HFF-Myc (cell line): Measurements from ENCODE around the gene GYS1.
"Not testable (repeated sequence)": the region's sequence is repeated elsewhere in the genome, so short reads cannot be mapped to it uniquely, and the experiment has no call there.

Experiments
- DNase-seq: peaks from one replicate; pipeline ENCODE4 v3.0.0-alpha.2; 2011; ENCODE audit warnings: low read depth; ENCODE audit errors: extremely low read depth
- H3K4me3 ChIP-seq: replicated peaks from 2 replicates; pipeline ENCODE4 v1.5.1; 2011; ENCODE audit warnings: low read depth, mild to moderate bottlenecking, control low read depth, low read length
- TF ChIP-seq, protein P1 (sequence below): IDR thresholded peaks from 2 replicates; pipeline ENCODE4 v1.5.1; 2012; ENCODE audit warnings: mild to moderate bottlenecking, low read depth, low read length, control low read depth; ENCODE audit errors: missing control alignments

GYS1 gene

DNA sequence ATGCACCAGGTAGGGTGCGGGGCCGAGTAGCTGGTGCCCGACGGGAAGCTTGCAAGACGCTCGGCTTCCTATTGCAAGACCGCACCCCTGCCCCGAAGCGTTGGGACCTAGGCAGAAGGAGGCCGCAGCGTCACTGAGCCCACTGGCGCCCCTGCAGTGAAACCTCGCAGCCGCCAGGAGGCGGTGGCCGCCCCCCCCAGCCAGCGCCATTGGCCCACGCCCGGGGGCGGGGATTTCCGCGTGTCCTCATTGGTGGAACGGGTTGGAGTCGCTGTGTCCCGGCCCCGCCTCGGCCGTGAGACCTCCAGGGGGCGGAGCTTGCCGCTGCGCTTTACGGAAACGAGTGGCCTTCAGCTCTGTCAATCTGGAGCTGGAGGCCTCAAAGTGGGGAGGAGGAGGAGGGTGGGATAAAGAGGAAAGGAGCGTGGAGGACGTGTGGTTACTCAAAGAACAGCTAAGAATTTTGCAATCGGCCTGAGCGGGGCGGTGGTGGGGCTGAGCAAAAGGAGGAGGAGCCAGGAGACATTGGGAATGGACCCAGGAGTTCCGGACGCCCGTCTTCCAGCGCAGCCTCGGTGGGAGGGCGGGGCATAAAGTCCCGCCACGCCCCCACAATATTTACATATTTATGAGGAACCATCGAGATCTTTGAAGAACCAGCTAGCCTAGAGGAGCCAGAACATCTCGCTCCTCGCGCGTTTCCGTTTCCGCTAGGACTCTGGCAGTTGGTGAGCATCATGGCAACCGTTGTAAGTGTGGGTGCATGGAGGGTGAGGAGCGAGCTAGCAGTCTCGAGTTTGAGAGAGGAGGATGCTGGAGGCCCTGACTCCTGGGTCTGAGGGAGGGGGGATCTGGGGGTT is at the start of gene GYS1, which contains the start of gene RUVBL2:
Gene GYS1, minus strand, starts transcription at position 135 of the 860 bp plus-strand sequence. CDS start 197 bp downstream, outside the sequence.
Gene RUVBL2, plus strand, starts transcription at position 713 of the 860 bp plus-strand sequence. Its CDS starts 25 bp downstream, at position 738.
- H3K4me3 ChIP-seq: peak within 1 kb of the TSS; percentile 87
- TF ChIP-seq, protein P1, sequence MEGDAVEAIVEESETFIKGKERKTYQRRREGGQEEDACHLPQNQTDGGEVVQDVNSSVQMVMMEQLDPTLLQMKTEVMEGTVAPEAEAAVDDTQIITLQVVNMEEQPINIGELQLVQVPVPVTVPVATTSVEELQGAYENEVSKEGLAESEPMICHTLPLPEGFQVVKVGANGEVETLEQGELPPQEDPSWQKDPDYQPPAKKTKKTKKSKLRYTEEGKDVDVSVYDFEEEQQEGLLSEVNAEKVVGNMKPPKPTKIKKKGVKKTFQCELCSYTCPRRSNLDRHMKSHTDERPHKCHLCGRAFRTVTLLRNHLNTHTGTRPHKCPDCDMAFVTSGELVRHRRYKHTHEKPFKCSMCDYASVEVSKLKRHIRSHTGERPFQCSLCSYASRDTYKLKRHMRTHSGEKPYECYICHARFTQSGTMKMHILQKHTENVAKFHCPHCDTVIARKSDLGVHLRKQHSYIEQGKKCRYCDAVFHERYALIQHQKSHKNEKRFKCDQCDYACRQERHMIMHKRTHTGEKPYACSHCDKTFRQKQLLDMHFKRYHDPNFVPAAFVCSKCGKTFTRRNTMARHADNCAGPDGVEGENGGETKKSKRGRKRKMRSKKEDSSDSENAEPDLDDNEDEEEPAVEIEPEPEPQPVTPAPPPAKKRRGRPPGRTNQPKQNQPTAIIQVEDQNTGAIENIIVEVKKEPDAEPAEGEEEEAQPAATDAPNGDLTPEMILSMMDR: peak; percentile 77
- DNase-seq: peak; percentile 98

DNA sequence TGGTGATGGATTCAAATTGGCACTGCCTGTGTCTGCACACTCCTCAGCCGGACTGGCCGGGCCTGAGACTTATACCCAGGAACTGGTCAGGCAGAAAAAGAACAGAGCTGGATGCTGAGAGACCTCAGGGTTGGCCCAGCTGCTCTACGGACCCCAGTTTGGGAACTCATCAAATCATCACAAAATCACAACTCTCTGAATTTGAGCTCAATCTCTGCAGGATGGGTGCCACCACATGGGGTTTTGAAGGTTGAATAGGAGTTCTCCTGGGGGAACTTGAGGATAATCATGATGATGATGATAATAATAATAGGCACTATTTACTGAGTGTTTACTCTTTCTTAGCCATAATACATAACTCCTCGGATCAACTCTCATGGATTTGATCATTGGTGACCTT is 49.6 kb upstream of the GYS1 start:
- H3K4me3 ChIP-seq, DNase-seq: not testable (repeated sequence)

DNA sequence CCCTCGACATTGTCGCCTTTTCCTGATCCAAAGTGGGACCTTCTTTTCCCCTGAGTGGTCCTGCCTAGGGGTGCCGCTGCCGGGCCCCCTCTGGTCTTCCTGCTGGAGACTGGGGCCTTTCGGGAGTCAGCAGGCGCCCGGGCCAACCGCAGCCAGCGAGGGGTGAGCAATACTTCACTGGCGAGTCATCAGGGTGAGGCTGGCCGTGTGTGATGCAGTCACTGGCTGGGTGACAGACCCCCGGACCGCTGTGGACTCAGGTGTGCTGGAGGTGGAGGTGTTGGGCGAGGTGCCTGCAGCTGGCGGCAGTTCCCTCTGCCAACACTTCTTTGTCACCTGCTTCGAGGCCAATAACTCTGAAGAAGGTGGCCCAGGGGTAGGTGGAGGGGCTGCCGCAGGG is 49.1 kb upstream of the GYS1 start:
- DNase-seq: no peak
- TF ChIP-seq, protein P1: no peak
- no peak overlapping the region for H3K4me3 ChIP-seq

DNA sequence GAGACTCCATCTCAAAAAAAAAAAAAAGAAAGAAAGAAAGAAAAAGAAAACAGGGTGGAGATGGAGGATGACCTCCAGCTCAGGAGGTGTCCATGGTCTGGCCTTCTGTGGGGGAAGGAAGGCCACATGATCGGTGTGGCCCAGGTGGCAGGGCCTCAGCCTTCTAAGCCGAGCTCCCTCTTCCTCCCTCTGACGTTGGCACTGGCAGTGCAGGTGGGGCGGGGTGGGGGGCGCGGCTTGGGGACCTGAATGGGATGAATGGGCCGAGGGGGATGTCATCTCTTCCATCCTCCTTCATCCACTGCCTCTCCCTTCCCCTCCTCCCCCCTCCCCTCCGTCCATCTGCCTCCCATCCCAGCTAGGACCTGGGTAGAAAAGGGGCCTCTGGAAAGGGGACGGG is 46.6 kb upstream of the GYS1 start:
- DNase-seq, H3K4me3 ChIP-seq: not testable (repeated sequence)

DNA sequence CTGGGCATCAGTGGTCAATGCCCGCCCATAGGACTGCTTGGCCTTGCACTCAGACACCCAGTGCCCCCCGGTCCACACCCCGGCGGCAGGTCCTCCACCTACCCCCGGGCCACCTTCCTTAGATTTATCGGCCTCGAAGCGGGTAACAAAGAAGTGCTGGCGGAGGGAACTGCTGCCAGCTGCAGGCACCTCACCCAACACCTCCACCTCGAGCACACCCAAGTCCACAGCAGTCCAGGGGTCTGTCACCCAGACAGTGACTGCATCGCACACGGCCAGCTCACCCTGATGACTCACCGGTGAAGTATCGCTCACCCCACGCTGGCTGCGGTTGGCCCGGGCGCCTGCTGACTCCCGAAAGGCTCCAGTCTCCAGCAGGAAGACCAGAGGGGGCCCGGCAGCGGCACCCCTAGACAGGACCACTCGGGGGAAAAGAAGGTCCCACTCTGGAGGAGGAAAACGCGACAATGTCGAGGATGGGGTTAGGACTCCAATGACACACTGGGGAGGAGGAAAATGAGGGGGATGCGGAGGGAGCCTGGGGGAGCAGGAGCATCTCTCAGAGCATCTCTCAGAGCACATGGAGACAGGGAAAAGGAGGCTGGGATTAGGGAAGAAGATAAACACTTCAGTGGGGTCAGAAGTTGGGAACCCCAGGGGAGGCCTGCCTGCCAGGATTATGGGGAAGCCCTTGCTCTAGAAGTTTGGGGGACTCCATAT is 45.6 kb upstream of the GYS1 start:
- not testable (repeated sequence) for H3K4me3 ChIP-seq, DNase-seq

DNA sequence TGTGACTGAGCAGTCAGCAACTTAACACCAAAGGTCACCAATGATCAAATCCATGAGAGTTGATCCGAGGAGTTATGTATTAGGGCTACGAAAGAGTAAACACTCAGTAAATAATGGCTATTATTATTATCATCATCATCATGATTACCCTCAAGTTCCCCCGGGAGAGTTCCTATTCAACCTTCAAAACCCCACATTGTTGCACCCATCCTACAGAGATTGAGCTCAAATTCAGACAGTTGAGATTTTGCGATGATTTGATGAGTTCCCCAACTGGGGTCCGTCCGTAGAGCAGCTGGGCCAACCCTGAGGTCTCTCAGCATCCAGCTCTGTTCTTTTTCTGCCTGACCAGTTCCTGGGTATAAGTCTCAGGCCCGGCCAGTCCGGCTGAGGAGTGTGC is 45.0 kb upstream of the GYS1 start:
- DNase-seq, H3K4me3 ChIP-seq: not testable (repeated sequence)

DNA sequence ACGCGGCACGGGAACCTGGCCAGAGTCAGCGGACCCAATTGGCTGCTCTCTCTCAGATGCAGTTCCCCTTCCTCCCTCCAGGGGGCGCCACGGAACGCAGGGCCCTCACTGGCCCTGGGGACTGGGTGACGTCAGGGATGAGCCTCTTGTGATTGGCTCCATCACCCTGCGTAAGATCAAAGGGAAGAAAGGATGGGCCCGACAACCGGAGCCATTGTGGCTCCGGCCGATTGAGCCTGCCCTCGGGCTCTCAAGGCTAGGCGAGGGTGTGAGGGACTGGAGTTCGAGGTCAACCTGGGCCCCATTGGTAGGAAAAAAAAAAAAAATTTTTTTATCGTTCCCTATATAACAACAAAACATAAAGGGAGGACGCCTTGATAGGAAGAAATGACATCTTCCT is 43.7 kb upstream of the GYS1 start, which contains the start of gene CGB1:
Gene CGB1, minus strand, starts transcription at position 81 of the 400 bp plus-strand sequence. CDS start 184 bp downstream, outside the sequence.
- DNase-seq, H3K4me3 ChIP-seq: not testable (repeated sequence)
- TF ChIP-seq, protein P1: peak; percentile 61

DNA sequence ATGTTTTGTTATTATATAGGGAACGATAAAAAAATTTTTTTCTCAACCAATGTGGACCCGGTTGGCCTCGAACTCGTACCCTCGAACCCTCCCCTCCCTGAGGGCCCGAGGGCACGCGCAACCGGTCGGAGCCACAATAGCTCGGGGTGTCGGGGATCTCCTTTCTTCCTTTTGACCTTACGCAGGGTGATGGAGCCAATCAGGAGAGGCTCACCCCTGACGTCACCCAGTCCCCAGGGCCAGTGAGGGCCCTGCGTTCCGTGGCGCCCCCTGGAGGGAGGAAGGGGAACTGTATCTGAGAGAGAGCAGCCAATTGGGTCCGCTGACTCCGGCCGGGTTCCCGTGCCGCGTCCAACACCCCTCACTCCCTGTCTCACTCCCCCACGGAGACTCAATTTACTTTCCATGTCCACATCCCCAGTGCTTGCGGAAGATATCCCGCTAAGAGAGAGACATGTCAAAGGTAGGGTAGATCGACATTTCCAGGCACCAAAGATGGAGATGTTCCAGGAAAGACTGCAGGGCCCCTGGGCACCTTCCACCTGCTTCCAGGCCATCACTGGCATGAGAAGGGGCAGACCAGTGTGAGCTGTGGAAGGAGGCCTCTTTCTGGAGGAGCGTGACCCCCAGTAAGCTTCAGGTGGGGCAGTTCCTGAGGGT is 38.7 kb upstream of the GYS1 start, which contains the start of gene CGB2:
Gene CGB2, plus strand, starts transcription at position 249 of the 660 bp plus-strand sequence. Its CDS starts 206 bp downstream, at position 455.
- TF ChIP-seq, protein P1: peak; percentile 50
- H3K4me3 ChIP-seq, DNase-seq: not testable (repeated sequence)

DNA sequence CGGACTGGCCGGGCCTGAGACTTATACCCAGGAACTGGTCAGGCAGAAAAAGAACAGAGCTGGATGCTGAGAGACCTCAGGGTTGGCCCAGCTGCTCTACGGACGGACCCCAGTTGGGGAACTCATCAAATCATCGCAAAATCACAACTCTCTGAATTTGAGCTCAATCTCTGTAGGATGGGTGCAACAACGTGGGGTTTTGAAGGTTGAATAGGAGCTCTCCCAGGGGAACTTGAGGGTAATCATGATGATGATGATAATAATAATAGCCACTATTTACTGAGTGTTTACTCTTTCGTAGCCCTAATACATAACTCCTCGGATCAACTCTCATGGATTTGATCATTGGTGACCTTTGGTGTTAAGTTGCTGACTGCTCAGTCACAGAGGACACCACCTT is 37.2 kb upstream of the GYS1 start:
- DNase-seq, H3K4me3 ChIP-seq: not testable (repeated sequence)

DNA sequence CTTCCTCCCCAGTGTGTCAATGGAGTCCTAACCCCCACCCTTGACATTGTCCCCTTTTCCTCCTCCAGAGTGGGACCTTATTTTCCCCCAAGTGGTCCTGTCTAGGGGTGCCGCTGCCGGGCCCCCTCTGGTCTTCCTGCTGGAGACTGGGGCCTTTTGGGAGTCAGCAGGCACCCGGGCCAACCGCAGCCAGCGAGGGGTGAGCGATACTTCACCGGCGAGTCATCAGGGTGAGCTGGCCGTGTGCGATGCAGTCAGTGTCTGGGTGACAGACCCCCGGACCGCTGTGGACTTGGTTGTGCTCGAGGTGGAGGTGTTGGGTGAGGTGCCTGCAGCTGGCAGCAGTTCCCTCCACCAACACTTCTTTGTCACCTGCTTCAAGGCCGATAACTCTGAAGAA is 36.6 kb upstream of the GYS1 start:
- not testable (repeated sequence) for H3K4me3 ChIP-seq, DNase-seq

DNA sequence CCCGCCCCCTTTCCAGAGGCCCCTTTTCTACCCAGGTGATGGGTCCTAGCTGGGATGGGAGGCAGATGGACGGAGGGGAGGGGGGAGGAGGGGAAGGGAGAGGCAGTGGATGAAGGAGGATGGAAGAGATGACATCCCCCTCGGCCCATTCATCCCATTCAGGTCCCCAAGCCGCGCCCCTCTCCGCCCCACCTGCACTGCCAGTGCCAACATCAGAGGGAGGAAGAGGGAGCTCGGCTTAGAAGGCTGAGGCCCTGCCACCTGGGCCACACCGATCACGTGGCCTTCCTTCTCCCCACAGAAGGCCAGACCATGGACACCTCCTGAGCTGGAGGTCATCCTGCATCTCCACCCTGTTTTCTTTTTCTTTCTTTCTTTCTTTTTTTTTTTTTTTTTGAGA is 35.6 kb upstream of the GYS1 start:
- DNase-seq, H3K4me3 ChIP-seq: not testable (repeated sequence)

DNA sequence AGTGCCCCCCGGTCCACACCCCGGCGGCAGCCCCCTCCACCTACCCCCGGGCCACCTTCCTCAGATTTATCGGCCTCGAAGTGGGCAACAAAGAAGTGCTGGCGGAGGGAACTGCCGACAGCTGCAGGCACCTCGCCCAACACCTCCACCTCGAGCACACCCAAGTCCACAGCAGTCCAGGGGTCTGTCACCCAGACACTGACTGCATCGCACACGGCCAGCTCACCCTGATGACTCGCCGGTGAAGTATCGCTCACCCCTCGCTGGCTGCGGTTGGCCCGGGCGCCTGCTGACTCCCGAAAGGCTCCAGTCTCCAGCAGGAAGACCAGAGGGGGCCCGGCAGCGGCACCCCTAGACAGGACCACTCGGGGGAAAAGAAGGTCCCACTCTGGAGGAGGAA is 32.5 kb upstream of the GYS1 start:
- not testable (repeated sequence) for DNase-seq, H3K4me3 ChIP-seq
